ENCODE measurements around the gene TBC1D21.

- no peak for TF ChIP-seq CTCF (IDR thresholded peaks at IDR 0.05)
- no peak for TF ChIP-seq POLR2A (IDR thresholded peaks at IDR 0.05)
Observed at GRCh38 chr15:73858062-73858461, 15.3 kb upstream of the TBC1D21 start.
